B cell (primary cell): Measurements from ENCODE around the gene ZFAND5. TPM values are rescaled to one million over a fixed set of nuclear protein-coding genes. Genes with fewer than 3 reads are reported as not detected.

Experiments used
- ATAC-seq: fragments of 200-7000 bp; cut with Tn5 transposase; one replicate; pipeline ENCODE4 v1.10.0; 2021; ENCODE audit warnings: low read depth, mild to moderate bottlenecking, moderate number of reproducible peaks, moderate library complexity
- CTCF ChIA-PET: fragments of 350-600 bp; sonication (Branson Sonifier 250); formaldehyde crosslinking; loops from one replicate; lab custom pipeline; 2021; ENCODE audit warnings: antibody characterized with exemption, inconsistent platforms; lab: Charles Lee
- POLR2A ChIA-PET: fragments of 350-600 bp; sonication (Branson Sonifier 250); formaldehyde crosslinking; loops from one replicate; lab custom pipeline; 2021; ENCODE audit warnings: antibody characterized with exemption; lab: Charles Lee
- DNase-seq: peaks from one replicate; pipeline ENCODE4 v3.0.0; 2013
- H2AFZ ChIP-seq: 2 replicates; pipeline ENCODE4 v1.6.1; 2012; ENCODE audit warnings: mild to moderate bottlenecking, low read depth, low read length; ENCODE audit not compliant: insufficient read depth, poor library complexity, severe bottlenecking
- H3K27ac ChIP-seq, 2 donors: 1 replicate in 1 of 2; 2 replicates in 1 of 2; pipeline ENCODE4 v1.5.1; 2012 to 2013; ENCODE audit warnings: low read length in 2 of 2, mild to moderate bottlenecking in 2 of 2, moderate library complexity in 1 of 2
- H3K27me3 ChIP-seq, 4 experiments: fragments of 200-600 bp in 1 of 4; sonication (generic) in 1 of 4; replicated peaks in 1 of 4; 1 replicate in 2 of 4; 2 replicates in 2 of 4; pipeline versions ENCODE4 v1.6.1 to v1.7.0; 2013 to 2016; ENCODE audit warnings: low read length in 3 of 4, mild to moderate bottlenecking in 2 of 4, mixed read lengths in 1 of 4, moderate library complexity in 1 of 4; ENCODE audit not compliant: insufficient read depth in 4 of 4, control insufficient read depth in 3 of 4; ENCODE audit errors: control extremely low read depth in 1 of 4
- H3K36me3 ChIP-seq, 2 experiments: replicated peaks in 1 of 2; 1 replicate in 1 of 2; 2 replicates in 1 of 2; pipeline versions ENCODE4 v1.6.1 to v1.7.1; 2013; ENCODE audit warnings: low read length in 1 of 2; ENCODE audit not compliant: insufficient read depth in 2 of 2, control insufficient read depth in 1 of 2; ENCODE audit errors: control extremely low read depth in 1 of 2, extremely low read depth in 1 of 2
- H3K4me1 ChIP-seq, 2 donors: fragments of 200-600 bp in 1 of 2; sonication (generic) in 1 of 2; 1 replicate in 1 of 2; 2 replicates in 1 of 2; pipeline versions ENCODE4 v1.5.1 to v1.6.1; 2013 to 2017; ENCODE audit warnings: low read length in 2 of 2; ENCODE audit not compliant: control insufficient read depth in 2 of 2, insufficient read depth in 2 of 2
- H3K4me2 ChIP-seq: replicated peaks from 2 replicates; pipeline ENCODE3; 2012; ENCODE audit warnings: mild to moderate bottlenecking, low read depth, low read length; ENCODE audit not compliant: poor library complexity, severe bottlenecking
- H3K4me3 ChIP-seq, 5 experiments: fragments of 200-600 bp in 1 of 5; sonication (generic) in 1 of 5; 1 replicate in 3 of 5; 2 replicates in 2 of 5; pipeline versions ENCODE4 v1.5.1 to v1.7.0; 2011 to 2016; ENCODE audit warnings: low read length in 4 of 5, mild to moderate bottlenecking in 4 of 5, low read depth in 2 of 5, control low read depth in 1 of 5, moderate library complexity in 1 of 5; ENCODE audit not compliant: insufficient read depth in 1 of 5; ENCODE audit errors: control extremely low read depth in 1 of 5, extremely low read depth in 1 of 5
- H3K79me2 ChIP-seq: fragments of 200-600 bp; sonication (generic); one replicate; pipeline ENCODE4 v1.6.0; 2016; ENCODE audit warnings: low read length; ENCODE audit not compliant: control insufficient read depth, insufficient read depth
- H3K9ac ChIP-seq: fragments of 200-600 bp; sonication (generic); 2 replicates; pipeline ENCODE4 v1.6.1; 2017; ENCODE audit warnings: mild to moderate bottlenecking, low read length, moderate library complexity
- H3K9me3 ChIP-seq, 3 donors: one replicate each; pipeline versions ENCODE4 v1.6.1 to v1.7.1; 2013; ENCODE audit warnings: low read length in 2 of 3; ENCODE audit not compliant: control insufficient read depth in 2 of 3, insufficient read depth in 1 of 3; ENCODE audit errors: control extremely low read depth in 1 of 3
- H4K20me1 ChIP-seq: 2 replicates; pipeline ENCODE4 v1.6.0; 2012; ENCODE audit warnings: mild to moderate bottlenecking, low read length; ENCODE audit not compliant: insufficient read depth, control insufficient read depth, poor library complexity, severe bottlenecking
- H3K27ac Mint-ChIP-seq: one replicate; pipeline ENCODE4 v1.8.0; 2021; ENCODE audit warnings: mixed read lengths
- H3K27me3 Mint-ChIP-seq: one replicate; pipeline ENCODE4 v1.8.0; 2021; ENCODE audit warnings: mixed read lengths
- H3K4me1 Mint-ChIP-seq: one replicate; pipeline ENCODE4 v1.8.0; 2021; ENCODE audit warnings: mixed read lengths
- H3K4me3 Mint-ChIP-seq: one replicate; pipeline ENCODE4 v1.8.0; 2021; ENCODE audit warnings: mixed read lengths
- H3K9me3 Mint-ChIP-seq: one replicate; pipeline ENCODE4 v1.8.0; 2022; ENCODE audit warnings: mixed read lengths; ENCODE audit not compliant: insufficient read depth
- EZH2 ChIP-seq: IDR thresholded peaks from 2 replicates; pipeline ENCODE4 v1.6.1; 2012; ENCODE audit warnings: borderline replicate concordance, low read depth, mild to moderate bottlenecking, moderate library complexity, low read length; ENCODE audit not compliant: insufficient read depth, poor library complexity, severe bottlenecking
- WGBS: methylation state at CpG from one replicate; pipeline ENCODE4 v1.1.5; 2013; ENCODE audit warnings: missing lambda C conversion rate; ENCODE audit not compliant: insufficient coverage; 5-methylcytosine and 5-hydroxymethylcytosine counted together
- intact Hi-C: fragments of 100-400 bp; cut with micrococcal nuclease; formaldehyde crosslinking; loops from one replicate; pipeline ENCODE4 v1.10.0; 2022
- polyA plus RNA-seq: library from polyadenylated mRNA; depleted of rRNA; stranded (reverse); fragments of >200 nt; gene quantifications from 2 replicates; pipeline ENCODE4 v1.2.3, GENCODE V29; 2012
- total RNA-seq, 2 donors: library from RNA; stranded (reverse); fragments of 120-200 nt in 1 of 2; gene quantifications; 1 replicate in 1 of 2; 2 replicates in 1 of 2; pipeline versions ENCODE4 v1.2.3 to v1.2.4, GENCODE V29; 2013 to 2022
- TF ChIP-seq, protein P1 (sequence below): fragments of 200-600 bp; IDR thresholded peaks from one replicate; pipeline ENCODE4 v1.8.0; 2022; ENCODE audit warnings: antibody characterized with exemption, mild to moderate bottlenecking

The ZFAND5 gene
- total and polyA plus RNA-seq, 2 donors (not counting 1 experiment from before 2014, with no cell fraction given) = 95.3 to 162 TPM

DNA sequence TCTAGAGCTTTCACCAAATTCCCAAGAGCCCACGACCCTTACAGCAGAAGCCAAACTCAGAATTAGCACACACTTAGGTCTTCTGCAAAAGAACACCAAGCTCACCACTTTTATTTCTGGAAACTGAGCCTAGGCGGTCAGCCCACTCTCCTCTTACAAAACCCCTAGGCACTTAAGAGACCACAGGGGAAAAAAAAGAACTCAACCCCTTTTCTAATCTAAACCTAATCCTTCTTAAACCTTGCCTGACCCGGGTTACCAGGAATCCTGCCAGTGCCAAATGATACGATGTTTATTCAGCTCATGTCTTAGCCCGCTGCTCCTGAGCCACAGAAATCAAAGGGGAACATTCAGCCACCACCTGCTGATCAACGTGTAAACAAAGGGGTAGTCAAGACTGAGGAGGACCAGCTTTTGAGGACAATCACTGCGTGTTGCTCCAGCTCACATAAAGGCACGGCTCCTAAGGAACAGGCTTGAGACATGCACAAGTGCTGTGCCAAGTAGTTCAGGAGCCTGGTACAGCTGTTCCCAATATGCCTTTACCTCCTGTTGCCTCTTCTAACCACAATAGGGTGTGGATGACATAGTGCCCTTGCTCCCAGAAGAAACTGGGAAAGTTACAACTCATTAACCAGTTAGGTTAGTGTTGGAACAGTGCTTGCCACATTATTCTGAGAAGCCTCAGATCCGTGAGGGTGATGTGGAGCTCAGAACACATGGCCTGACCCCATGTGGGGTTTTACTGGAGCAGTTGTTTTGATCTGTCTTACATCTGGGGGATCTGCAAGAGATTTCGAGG is 49.3 kb downstream of the ZFAND5 start:
- Mint-ChIP-seq H3K27ac (peak overlapping the region; percentile 42), H3K4me1 (peaks cover 17% of the 10 kb centered on the region)
- H3K9ac ChIP-seq = no peak overlapping the region

More for the DNA sequence above, 49.3 kb downstream of the ZFAND5 start:
- DNase-seq = no peak
- Histone ChIP-seq H4K20me1 (no peaks in the 10 kb centered on the region), H3K4me2 (peak overlapping the region; percentile 35), H3K36me3 (peaks cover 2% of the 10 kb centered on the region in 2 experiments), H2AFZ (peak overlapping the region; percentile 46), H3K27ac (no peak overlapping the region), H3K4me1 (peaks cover 16 to 17% of the 10 kb centered on the region in 2 donors), H3K79me2 (no peaks in the 10 kb centered on the region), H3K4me3 (no peak overlapping the region), H3K9me3 (no peaks in the 10 kb centered on the region), H3K27me3 (no peaks in the 10 kb centered on the region)
- TF ChIP-seq EZH2 = no peak
- TF ChIP-seq, protein P1, sequence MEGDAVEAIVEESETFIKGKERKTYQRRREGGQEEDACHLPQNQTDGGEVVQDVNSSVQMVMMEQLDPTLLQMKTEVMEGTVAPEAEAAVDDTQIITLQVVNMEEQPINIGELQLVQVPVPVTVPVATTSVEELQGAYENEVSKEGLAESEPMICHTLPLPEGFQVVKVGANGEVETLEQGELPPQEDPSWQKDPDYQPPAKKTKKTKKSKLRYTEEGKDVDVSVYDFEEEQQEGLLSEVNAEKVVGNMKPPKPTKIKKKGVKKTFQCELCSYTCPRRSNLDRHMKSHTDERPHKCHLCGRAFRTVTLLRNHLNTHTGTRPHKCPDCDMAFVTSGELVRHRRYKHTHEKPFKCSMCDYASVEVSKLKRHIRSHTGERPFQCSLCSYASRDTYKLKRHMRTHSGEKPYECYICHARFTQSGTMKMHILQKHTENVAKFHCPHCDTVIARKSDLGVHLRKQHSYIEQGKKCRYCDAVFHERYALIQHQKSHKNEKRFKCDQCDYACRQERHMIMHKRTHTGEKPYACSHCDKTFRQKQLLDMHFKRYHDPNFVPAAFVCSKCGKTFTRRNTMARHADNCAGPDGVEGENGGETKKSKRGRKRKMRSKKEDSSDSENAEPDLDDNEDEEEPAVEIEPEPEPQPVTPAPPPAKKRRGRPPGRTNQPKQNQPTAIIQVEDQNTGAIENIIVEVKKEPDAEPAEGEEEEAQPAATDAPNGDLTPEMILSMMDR = no peak
- Mint-ChIP-seq H3K27me3 (peaks cover 3% of the 10 kb centered on the region), H3K4me3 (no peak overlapping the region), H3K9me3 (no peaks in the 10 kb centered on the region)
- intact Hi-C loops = no loop called here
- 44% methylated on average over 8 of the region's 10 CpGs for WGBS
- ChIA-PET POLR2A (no interaction called here), CTCF (interaction anchor here (0.7 to 1.9 kb wide), 6 partner anchors 11 to 296 kb away, joined by 3 to 5 read pairs (median 4); no protein-coding TSS in a partner anchor)
- no peak for ATAC-seq
